ENCODE measurements around the gene HYAL4.
"Not testable (repeated sequence)": the region's sequence is repeated elsewhere in the genome, so short reads cannot be mapped to it uniquely, and the experiment has no call there.

Gene HYAL4

DNA sequence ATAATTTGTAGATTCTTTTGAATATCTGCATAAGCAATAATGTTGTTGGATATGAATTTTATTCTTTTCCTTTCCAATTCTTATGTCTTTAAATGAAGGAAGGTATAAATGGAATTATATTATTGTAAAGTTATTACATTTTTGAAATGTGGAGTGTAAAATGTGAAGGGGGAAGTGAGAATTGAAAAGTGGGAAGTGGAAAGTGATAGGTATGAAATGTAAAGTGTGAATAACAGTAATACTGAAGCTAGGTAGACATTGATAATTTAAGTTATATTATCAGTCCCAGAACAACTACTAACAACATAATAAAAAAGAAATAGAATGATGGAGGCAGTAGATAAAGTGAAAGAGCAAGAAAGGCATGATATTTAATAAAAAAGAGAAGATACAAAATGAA is 39.7 kb upstream of the HYAL4 start:
- TF ChIP-seq, protein P1, sequence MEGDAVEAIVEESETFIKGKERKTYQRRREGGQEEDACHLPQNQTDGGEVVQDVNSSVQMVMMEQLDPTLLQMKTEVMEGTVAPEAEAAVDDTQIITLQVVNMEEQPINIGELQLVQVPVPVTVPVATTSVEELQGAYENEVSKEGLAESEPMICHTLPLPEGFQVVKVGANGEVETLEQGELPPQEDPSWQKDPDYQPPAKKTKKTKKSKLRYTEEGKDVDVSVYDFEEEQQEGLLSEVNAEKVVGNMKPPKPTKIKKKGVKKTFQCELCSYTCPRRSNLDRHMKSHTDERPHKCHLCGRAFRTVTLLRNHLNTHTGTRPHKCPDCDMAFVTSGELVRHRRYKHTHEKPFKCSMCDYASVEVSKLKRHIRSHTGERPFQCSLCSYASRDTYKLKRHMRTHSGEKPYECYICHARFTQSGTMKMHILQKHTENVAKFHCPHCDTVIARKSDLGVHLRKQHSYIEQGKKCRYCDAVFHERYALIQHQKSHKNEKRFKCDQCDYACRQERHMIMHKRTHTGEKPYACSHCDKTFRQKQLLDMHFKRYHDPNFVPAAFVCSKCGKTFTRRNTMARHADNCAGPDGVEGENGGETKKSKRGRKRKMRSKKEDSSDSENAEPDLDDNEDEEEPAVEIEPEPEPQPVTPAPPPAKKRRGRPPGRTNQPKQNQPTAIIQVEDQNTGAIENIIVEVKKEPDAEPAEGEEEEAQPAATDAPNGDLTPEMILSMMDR (conservative IDR thresholded peaks at IDR 0.05; ENCODE audit: control insufficient read depth, insufficient read depth, low read depth, low read length) = no peak
- H3K4me3 ChIP-seq (ENCODE audit: control insufficient read depth, low read depth, low read length) = no peak overlapping the region
- DNase-seq (ENCODE audit: low read depth) = no peak

DNA sequence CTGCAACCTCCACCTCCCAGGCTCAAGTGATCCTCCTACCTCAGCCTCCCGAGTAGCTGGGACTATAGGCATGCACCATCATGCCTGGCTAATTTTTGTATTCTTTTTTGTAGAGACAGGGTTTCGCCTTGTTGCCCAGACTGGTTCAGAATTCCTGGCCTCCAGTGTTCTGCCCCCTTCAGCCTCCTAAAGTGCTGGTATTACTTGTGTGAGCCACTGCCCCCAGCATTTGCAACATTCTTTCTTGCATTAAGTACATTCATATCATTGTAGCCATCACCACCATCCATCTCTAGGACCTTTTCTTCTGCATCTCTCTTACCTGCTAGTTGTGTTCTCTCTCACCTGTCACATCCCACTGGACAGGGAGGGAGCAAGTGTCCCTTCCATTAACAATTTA is 35.5 kb upstream of the HYAL4 start:
- H3K4me3 ChIP-seq (ENCODE audit: control insufficient read depth, low read depth, low read length) = no peak overlapping the region
- TF ChIP-seq, protein P1 (conservative IDR thresholded peaks at IDR 0.05; ENCODE audit: control insufficient read depth, insufficient read depth, low read depth, low read length) = no peak

DNA sequence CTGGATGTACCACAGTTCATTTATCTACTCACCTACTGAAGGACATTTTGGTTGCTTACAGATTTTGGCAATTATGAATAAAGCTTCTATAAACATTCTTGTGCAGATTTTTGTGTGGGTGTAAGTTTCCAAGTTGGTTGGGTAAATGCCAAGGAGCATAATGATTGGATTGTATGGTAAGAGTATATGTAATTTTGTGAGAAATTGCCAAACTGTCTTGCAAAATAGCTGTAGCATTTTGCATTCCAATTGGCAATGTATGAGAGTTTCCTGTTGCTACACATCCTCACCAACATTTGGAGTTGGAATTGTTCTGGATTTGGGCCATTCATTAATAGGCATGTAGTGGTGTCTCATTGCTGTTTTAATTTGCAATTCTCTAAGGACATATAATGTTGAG is 33.9 kb upstream of the HYAL4 start:
- H3K4me3 ChIP-seq (ENCODE audit: control insufficient read depth, low read depth, low read length) = no peak overlapping the region
- peak; percentile 56 for DNase-seq (ENCODE audit: low read depth)
- TF ChIP-seq, protein P1 (conservative IDR thresholded peaks at IDR 0.05; ENCODE audit: control insufficient read depth, insufficient read depth, low read depth, low read length) = no peak

More for the DNA sequence above, 35.5 kb upstream of the HYAL4 start:
- DNase-seq (ENCODE audit: low read depth) = no peak

DNA sequence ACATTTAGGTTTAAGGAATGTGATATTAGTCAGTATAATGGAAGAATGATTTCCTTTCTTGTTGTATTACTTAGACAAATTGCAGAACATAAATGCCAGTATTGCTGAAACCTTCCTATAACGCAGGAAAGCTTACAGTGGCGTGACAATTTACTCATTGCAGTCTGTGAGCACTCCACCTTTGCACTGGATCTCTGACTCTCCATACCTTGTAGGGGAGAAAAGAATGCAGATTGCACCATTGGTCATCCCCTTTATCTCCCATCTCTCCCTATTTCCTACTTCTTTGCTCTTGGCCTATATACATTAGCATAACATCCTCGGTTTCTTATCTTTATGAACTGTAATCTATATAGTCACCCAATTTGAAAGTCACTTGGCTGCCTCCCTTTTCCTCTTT is 28.1 kb upstream of the HYAL4 start:
- no peak for DNase-seq (ENCODE audit: low read depth)
- no peak overlapping the region for H3K4me3 ChIP-seq (ENCODE audit: control insufficient read depth, low read depth, low read length)
- TF ChIP-seq, protein P1 (conservative IDR thresholded peaks at IDR 0.05; ENCODE audit: control insufficient read depth, insufficient read depth, low read depth, low read length) = no peak

DNA sequence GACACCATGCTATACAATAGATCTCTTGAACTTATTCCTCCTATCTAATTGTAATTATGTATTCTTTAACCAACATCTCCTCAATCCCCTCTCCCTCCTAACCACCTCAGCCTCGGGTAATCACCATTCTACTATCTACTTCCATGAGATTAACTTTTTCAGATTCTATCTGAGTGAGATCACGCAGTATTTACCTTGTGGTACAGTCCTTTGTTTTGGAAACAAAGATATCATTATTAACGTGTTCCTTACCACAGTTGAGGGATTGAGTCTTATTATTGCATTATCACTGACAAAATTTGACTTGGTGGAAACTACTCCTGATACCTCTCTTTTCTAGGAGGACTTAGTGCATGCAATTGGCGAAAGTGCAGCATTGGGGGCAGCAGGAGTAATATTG is 26.0 kb upstream of the HYAL4 start:
- TF ChIP-seq, protein P1 (conservative IDR thresholded peaks at IDR 0.05; ENCODE audit: control insufficient read depth, insufficient read depth, low read depth, low read length) = no peak
- DNase-seq (ENCODE audit: low read depth) = no peak
- H3K4me3 ChIP-seq (ENCODE audit: control insufficient read depth, low read depth, low read length) = no peak overlapping the region

DNA sequence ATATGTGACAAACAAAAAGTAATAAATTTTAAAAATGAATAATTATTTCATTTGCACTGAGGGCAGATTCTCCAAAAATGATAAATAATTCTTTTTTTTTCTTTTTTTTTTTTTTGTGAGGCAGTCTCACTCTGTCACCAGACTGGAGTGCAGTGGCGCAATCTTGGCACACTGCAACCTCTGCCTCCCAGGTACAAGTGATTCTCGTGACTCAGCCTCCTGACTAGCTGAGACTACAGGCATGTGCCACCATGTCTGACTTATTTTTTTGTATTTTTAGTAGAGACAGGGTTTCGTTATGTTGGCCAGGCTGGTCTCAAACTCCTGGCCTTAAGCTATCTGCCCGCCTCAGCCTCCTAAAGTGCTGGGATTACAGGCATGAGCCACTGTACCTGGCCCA is 25.2 kb upstream of the HYAL4 start:
- not testable (repeated sequence) for DNase-seq (ENCODE audit: low read depth); H3K4me3 ChIP-seq (ENCODE audit: control insufficient read depth, low read depth, low read length)

- H3K4me3 ChIP-seq (ENCODE audit: control insufficient read depth, low read depth, low read length) = no peak overlapping the region
- TF ChIP-seq, protein P1 (conservative IDR thresholded peaks at IDR 0.05; ENCODE audit: control insufficient read depth, insufficient read depth, low read depth, low read length) = no peak
- no peak for DNase-seq (ENCODE audit: low read depth)
Measured at GRCh38 chr7:123820864-123821263, 24.1 kb upstream of the HYAL4 start.

Data from fibroblast of mammary gland (primary cell).